Endodermal cell (in vitro differentiated cells): ENCODE results near the gene ZNF280C. TPM values are rescaled to one million over a fixed set of nuclear protein-coding genes. Genes with fewer than 3 reads are reported as not detected.

Experiments
- DNase-seq: peaks from one replicate; pipeline ENCODE4 v3.0.0-alpha.2; 2017
- H3K27ac ChIP-seq: 2 replicates; pipeline ENCODE4 v1.5.1; 2013; ENCODE audit warnings: mild to moderate bottlenecking, low read depth, low read length, moderate library complexity
- H3K27me3 ChIP-seq: 2 replicates; pipeline ENCODE4 v1.6.1; 2013; ENCODE audit warnings: mild to moderate bottlenecking, low read length, moderate library complexity; ENCODE audit not compliant: insufficient read depth, control insufficient read depth, poor library complexity, severe bottlenecking
- H3K36me3 ChIP-seq: 2 replicates; pipeline ENCODE4 v1.7.0; 2013; ENCODE audit warnings: mild to moderate bottlenecking, low read length, moderate library complexity; ENCODE audit not compliant: control insufficient read depth, insufficient read depth
- H3K4me1 ChIP-seq: one replicate; pipeline ENCODE4 v1.7.0; 2013; ENCODE audit warnings: low read length; ENCODE audit not compliant: control insufficient read depth, insufficient read depth
- H3K4me3 ChIP-seq: 2 replicates; pipeline ENCODE4 v1.5.1; 2013; ENCODE audit warnings: mild to moderate bottlenecking, low read length, moderate library complexity
- H3K9ac ChIP-seq: 2 replicates; pipeline ENCODE4 v1.6.1; 2013; ENCODE audit warnings: mild to moderate bottlenecking, low read length, moderate library complexity; ENCODE audit not compliant: poor library complexity, severe bottlenecking; ENCODE audit errors: extremely low read depth
- H3K9me3 ChIP-seq: 2 replicates; pipeline ENCODE4 v1.6.1; 2013; ENCODE audit warnings: mild to moderate bottlenecking, low read length, moderate library complexity; ENCODE audit not compliant: control insufficient read depth
- H3K27ac Mint-ChIP-seq: 2 replicates; pipeline ENCODE4 v1.8.0; 2020; ENCODE audit warnings: mixed read lengths
- H3K27me3 Mint-ChIP-seq: 2 replicates; pipeline ENCODE4 v1.8.0; 2021; ENCODE audit warnings: mild to moderate bottlenecking, mixed read lengths; ENCODE audit not compliant: insufficient read depth
- H3K36me3 Mint-ChIP-seq: 2 replicates; pipeline ENCODE4 v1.8.0; 2020; ENCODE audit warnings: low read depth, mixed read lengths
- H3K4me1 Mint-ChIP-seq: 2 replicates; pipeline ENCODE4 v1.8.0; 2020; ENCODE audit warnings: mixed read lengths
- H3K4me3 Mint-ChIP-seq: 2 replicates; pipeline ENCODE4 v1.8.0; 2020; ENCODE audit warnings: mild to moderate bottlenecking, moderate library complexity, mixed read lengths
- H3K9me3 Mint-ChIP-seq: 2 replicates; pipeline ENCODE4 v1.8.0; 2020; ENCODE audit warnings: mild to moderate bottlenecking, mixed read lengths
- WGBS, 2 experiments: methylation state at CpG; one replicate each; pipeline versions ENCODE4 v1.1.5 to v1.1.7; 2013; ENCODE audit warnings: missing lambda C conversion rate in 2 of 2, mixed read lengths in 1 of 2; ENCODE audit not compliant: insufficient coverage in 1 of 2, insufficient read length in 1 of 2; 5-methylcytosine and 5-hydroxymethylcytosine counted together
- total RNA-seq, 2 donors: library from RNA; stranded (reverse); fragmentation: NEBNext Ultra II Directional in 1 of 2; extraction: Animal tissue kit (Norgen Biotek cat#: 25700) in 1 of 2; gene quantifications; 2 replicates in 1 of 2; 3 replicates in 1 of 2; pipeline ENCODE4 v1.2.1, GENCODE V29; 2021
- TF ChIP-seq, protein P1 (sequence below): fragments of 200-600 bp; sonication (generic); conservative IDR thresholded peaks from 2 replicates; pipeline ENCODE4 v1.5.0; 2021; ENCODE audit warnings: antibody characterized with exemption, mild to moderate bottlenecking

The ZNF280C gene
- total RNA-seq, 2 donors from 2014 or later, result 15.4 to 15.7 TPM

DNA sequence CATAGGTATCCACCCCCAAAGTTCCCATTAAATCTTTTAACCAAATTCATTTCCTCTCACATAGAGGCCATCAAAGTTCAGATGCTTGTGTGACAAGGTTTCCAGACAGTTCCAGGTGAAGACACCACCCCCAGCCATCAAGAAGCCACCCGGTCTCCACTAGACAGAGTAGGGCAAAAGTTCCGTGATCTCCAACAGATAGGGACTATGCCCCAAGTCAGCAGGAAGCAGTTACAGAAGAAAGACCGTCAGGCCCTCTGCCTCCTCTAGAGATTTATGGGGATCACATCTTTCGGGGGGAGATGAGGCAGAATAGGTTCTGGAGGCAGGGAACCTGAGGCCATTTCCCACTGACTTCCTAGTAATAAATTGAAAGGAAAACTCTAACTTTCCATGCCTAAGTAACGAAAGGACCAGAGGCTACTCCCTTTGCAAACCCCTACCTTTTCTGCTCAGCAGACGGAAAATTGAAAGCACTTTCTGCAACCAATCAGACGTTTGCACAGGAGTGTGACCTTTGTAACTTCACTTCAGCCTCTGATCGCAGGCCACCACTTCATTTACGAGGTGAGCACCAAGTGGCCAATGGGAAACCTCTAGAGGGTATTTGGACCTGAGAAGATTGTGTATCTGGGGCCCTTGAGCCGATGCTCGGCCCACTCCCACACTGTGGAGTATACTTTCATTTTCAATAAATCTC lies 18.5 kb upstream of the ZNF280C start:
- no peak overlapping the region for H3K27ac Mint-ChIP-seq
- Histone ChIP-seq H3K4me1 (peaks cover 2% of the 10 kb centered on the region), H3K4me3 (no peak overlapping the region), H3K9ac (no peak overlapping the region), H3K27me3 (no peaks in the 10 kb centered on the region), H3K36me3 (no peaks in the 10 kb centered on the region), H3K9me3 (no peaks in the 10 kb centered on the region), H3K27ac (no peak overlapping the region)
- peaks cover 5% of the 10 kb centered on the region for H3K4me1 Mint-ChIP-seq
- H3K27me3 Mint-ChIP-seq, result no peaks in the 10 kb centered on the region
- 98% methylated on average over 9 of the region's 11 CpGs; no CpG with 5 or more reads in 1 of the 2 experiments for WGBS, 2 experiments
- TF ChIP-seq, protein P1, sequence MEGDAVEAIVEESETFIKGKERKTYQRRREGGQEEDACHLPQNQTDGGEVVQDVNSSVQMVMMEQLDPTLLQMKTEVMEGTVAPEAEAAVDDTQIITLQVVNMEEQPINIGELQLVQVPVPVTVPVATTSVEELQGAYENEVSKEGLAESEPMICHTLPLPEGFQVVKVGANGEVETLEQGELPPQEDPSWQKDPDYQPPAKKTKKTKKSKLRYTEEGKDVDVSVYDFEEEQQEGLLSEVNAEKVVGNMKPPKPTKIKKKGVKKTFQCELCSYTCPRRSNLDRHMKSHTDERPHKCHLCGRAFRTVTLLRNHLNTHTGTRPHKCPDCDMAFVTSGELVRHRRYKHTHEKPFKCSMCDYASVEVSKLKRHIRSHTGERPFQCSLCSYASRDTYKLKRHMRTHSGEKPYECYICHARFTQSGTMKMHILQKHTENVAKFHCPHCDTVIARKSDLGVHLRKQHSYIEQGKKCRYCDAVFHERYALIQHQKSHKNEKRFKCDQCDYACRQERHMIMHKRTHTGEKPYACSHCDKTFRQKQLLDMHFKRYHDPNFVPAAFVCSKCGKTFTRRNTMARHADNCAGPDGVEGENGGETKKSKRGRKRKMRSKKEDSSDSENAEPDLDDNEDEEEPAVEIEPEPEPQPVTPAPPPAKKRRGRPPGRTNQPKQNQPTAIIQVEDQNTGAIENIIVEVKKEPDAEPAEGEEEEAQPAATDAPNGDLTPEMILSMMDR, result no peak
- H3K4me3 Mint-ChIP-seq, result no peak overlapping the region
- DNase-seq, result no peak
- no peaks in the 10 kb centered on the region for H3K36me3 Mint-ChIP-seq
- H3K9me3 Mint-ChIP-seq, result peaks cover 40% of the 10 kb centered on the region

- Histone ChIP-seq H3K4me1 (peaks cover 2% of the 10 kb centered on the region), H3K4me3 (no peak overlapping the region), H3K9ac (no peak overlapping the region), H3K27me3 (no peaks in the 10 kb centered on the region), H3K27ac (no peak overlapping the region), H3K36me3 (no peaks in the 10 kb centered on the region), H3K9me3 (no peaks in the 10 kb centered on the region)
- 100% methylated on average over 1 of the region's 2 CpGs; no CpG with 5 or more reads in 1 of the 2 experiments for WGBS, 2 experiments
- TF ChIP-seq, protein P1, result no peak
- peaks cover 34% of the 10 kb centered on the region for H3K9me3 Mint-ChIP-seq
- no peaks in the 10 kb centered on the region for H3K27me3 Mint-ChIP-seq
- no peak for DNase-seq
- H3K27ac Mint-ChIP-seq, result no peak overlapping the region
- no peaks in the 10 kb centered on the region for H3K36me3 Mint-ChIP-seq
- no peak overlapping the region for H3K4me3 Mint-ChIP-seq
- H3K4me1 Mint-ChIP-seq, result peaks cover 6% of the 10 kb centered on the region
Measured at GRCh38 chrX:130285710-130286109, 17.0 kb upstream of the ZNF280C start.

DNA sequence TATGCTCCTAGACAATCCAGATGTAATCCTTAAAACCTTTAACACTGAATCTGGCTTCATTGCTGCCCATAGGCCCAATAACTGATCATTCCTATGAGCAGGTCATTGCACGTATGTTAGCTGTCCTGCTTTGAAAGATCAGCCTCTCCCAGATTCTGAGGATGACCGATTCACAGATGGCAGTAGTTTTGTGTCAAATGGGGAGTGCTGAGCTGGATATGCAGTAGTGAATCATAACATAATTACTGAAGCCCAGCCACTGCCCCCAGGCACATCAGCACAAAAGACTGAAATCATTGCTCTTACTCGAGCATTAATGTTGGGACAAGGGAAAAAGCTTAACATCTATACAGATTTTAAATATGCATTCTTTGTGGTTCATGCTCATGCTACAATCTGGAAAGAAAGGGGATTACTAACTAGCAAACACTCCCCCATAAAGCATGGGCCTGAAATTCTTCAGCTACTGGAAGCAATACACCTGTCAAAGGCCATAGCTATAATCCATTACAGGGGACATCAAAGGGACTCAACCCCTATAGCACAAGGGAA lies 16.4 kb upstream of the ZNF280C start:
- H3K27ac ChIP-seq, result no peak overlapping the region
- Mint-ChIP-seq H3K9me3 (peaks cover 36% of the 10 kb centered on the region), H3K4me3 (no peak overlapping the region), H3K27ac (no peak overlapping the region), H3K4me1 (peaks cover 10% of the 10 kb centered on the region), H3K27me3 (no peaks in the 10 kb centered on the region), H3K36me3 (no peaks in the 10 kb centered on the region)
- H3K4me1 ChIP-seq, result peaks cover 5% of the 10 kb centered on the region
- no peak for DNase-seq
- H3K4me3 ChIP-seq, result no peak overlapping the region
- H3K27me3 ChIP-seq, result no peaks in the 10 kb centered on the region
- no peaks in the 10 kb centered on the region for H3K9me3 ChIP-seq
- H3K36me3 ChIP-seq, result no peaks in the 10 kb centered on the region
- TF ChIP-seq, protein P1, result no peak
- WGBS, 2 experiments, result 73 to 90% methylated on average over 2 of the region's 3 CpGs
- no peak overlapping the region for H3K9ac ChIP-seq
